Measurements from ENCODE around the gene PARVB. TPM values are rescaled to one million over a fixed set of nuclear protein-coding genes. Genes with fewer than 3 reads are reported as not detected.

The PARVB gene
- total and polyA plus RNA-seq, 2 experiments from 2014 or later = 10.2 to 11.2 TPM

- DNase-seq (ENCODE audit: low spot score) = no peak
- no peak for TF ChIP-seq EZH2 (IDR thresholded peaks at IDR 0.05; ENCODE audit: borderline replicate concordance)
- TF ChIP-seq, protein P1, sequence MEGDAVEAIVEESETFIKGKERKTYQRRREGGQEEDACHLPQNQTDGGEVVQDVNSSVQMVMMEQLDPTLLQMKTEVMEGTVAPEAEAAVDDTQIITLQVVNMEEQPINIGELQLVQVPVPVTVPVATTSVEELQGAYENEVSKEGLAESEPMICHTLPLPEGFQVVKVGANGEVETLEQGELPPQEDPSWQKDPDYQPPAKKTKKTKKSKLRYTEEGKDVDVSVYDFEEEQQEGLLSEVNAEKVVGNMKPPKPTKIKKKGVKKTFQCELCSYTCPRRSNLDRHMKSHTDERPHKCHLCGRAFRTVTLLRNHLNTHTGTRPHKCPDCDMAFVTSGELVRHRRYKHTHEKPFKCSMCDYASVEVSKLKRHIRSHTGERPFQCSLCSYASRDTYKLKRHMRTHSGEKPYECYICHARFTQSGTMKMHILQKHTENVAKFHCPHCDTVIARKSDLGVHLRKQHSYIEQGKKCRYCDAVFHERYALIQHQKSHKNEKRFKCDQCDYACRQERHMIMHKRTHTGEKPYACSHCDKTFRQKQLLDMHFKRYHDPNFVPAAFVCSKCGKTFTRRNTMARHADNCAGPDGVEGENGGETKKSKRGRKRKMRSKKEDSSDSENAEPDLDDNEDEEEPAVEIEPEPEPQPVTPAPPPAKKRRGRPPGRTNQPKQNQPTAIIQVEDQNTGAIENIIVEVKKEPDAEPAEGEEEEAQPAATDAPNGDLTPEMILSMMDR (IDR thresholded peaks at IDR 0.05; ENCODE audit: poor library complexity) = no peak
- TF ChIP-seq EZH2phosphoT487 (IDR thresholded peaks at IDR 0.05; ENCODE audit: low read depth, severe bottlenecking, unreplicated experiment) = no peak
- Histone ChIP-seq H3K27me3 (no peaks in the 10 kb centered on the region), H3K4me2 (no peak overlapping the region), H3K9me2 (replicated peaks; ENCODE audit: insufficient read depth) (no peaks in the 10 kb centered on the region), H3K4me1 (ENCODE audit: insufficient read depth) (no peaks in the 10 kb centered on the region), H3K36me3 (replicated peaks; ENCODE audit: insufficient read depth, low read depth) (no peaks in the 10 kb centered on the region), H3K4me3 (no peak overlapping the region), H3K9me3 (ENCODE audit: low read depth) (no peaks in the 10 kb centered on the region), H2AFZ (no peak overlapping the region), H3K79me2 (no peaks in the 10 kb centered on the region), H3K27ac (no peak overlapping the region), H4K20me1 (ENCODE audit: insufficient read depth, poor library complexity, severe bottlenecking) (no peaks in the 10 kb centered on the region)
- WGBS (ENCODE audit: low lambda C conversion rate, missing lambda C conversion rate) = 91% methylated on average over 15 of the region's 15 CpGs
Observed at GRCh38 chr22:43998679-43999264, 25.3 kb upstream of the PARVB start.

- Histone ChIP-seq H3K79me2 (no peaks in the 10 kb centered on the region), H3K4me3 (no peak overlapping the region), H4K20me1 (ENCODE audit: insufficient read depth, poor library complexity, severe bottlenecking) (no peaks in the 10 kb centered on the region), H3K4me2 (no peak overlapping the region), H3K27me3 (no peaks in the 10 kb centered on the region), H3K9me3 (ENCODE audit: low read depth) (no peaks in the 10 kb centered on the region), H2AFZ (no peak overlapping the region), H3K9me2 (replicated peaks; ENCODE audit: insufficient read depth) (no peaks in the 10 kb centered on the region), H3K4me1 (ENCODE audit: insufficient read depth) (no peaks in the 10 kb centered on the region), H3K27ac (no peak overlapping the region), H3K36me3 (replicated peaks; ENCODE audit: insufficient read depth, low read depth) (no peaks in the 10 kb centered on the region)
- DNase-seq (ENCODE audit: low spot score) = no peak
- TF ChIP-seq EZH2phosphoT487 (IDR thresholded peaks at IDR 0.05; ENCODE audit: low read depth, severe bottlenecking, unreplicated experiment) (no peak), EZH2 (IDR thresholded peaks at IDR 0.05; ENCODE audit: borderline replicate concordance) (no peak)
- TF ChIP-seq, protein P1 (IDR thresholded peaks at IDR 0.05; ENCODE audit: poor library complexity) = no peak
- 88% methylated on average over 3 of the region's 3 CpGs for WGBS (ENCODE audit: low lambda C conversion rate, missing lambda C conversion rate)
Observed at GRCh38 chr22:43999378-43999777, 24.7 kb upstream of the PARVB start.

DNA sequence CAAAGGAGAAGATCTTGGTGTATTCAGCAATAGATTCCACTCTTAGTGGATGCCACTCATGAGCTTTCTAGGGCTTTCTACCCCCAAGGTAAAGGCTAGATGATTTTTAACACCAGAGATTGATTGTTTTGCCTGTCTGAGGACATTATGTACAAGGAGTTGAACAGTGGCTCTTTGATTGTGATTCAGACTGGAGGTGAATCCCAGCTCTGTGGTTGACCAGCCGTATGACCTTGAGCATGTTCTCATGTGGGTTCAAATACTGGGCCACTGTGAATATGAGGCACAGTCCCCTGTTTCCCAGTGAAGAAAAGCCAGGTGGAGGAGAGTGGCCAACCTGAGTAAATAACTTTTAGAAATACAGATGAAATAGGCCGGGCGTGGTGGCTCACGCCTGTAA, 24.0 kb upstream of the PARVB start:
- no peaks in the 10 kb centered on the region for H3K36me3 ChIP-seq (replicated peaks; ENCODE audit: insufficient read depth, low read depth)
- H3K79me2 ChIP-seq = no peaks in the 10 kb centered on the region
- no peaks in the 10 kb centered on the region for H3K9me2 ChIP-seq (replicated peaks; ENCODE audit: insufficient read depth)
- DNase-seq (ENCODE audit: low spot score) = no peak
- no peak overlapping the region for H3K4me2 ChIP-seq
- TF ChIP-seq EZH2phosphoT487 (IDR thresholded peaks at IDR 0.05; ENCODE audit: low read depth, severe bottlenecking, unreplicated experiment) = no peak
- TF ChIP-seq, protein P1 (IDR thresholded peaks at IDR 0.05; ENCODE audit: poor library complexity) = no peak
- TF ChIP-seq EZH2 (IDR thresholded peaks at IDR 0.05; ENCODE audit: borderline replicate concordance) = no peak
- H2AFZ ChIP-seq = no peak overlapping the region
- no peaks in the 10 kb centered on the region for H3K27me3 ChIP-seq
- H3K9me3 ChIP-seq (ENCODE audit: low read depth) = no peaks in the 10 kb centered on the region
- H3K4me1 ChIP-seq (ENCODE audit: insufficient read depth) = no peaks in the 10 kb centered on the region
- H3K27ac ChIP-seq = no peak overlapping the region
- no peak overlapping the region for H3K4me3 ChIP-seq
- no peaks in the 10 kb centered on the region for H4K20me1 ChIP-seq (ENCODE audit: insufficient read depth, poor library complexity, severe bottlenecking)
- WGBS (ENCODE audit: low lambda C conversion rate, missing lambda C conversion rate) = 93% methylated on average over 4 of the region's 4 CpGs
